ENCODE data around the gene IGFBPL1.
"Not testable (repeated sequence)": the region's sequence is repeated elsewhere in the genome, so short reads cannot be mapped to it uniquely, and the experiment has no call there.

IGFBPL1 gene

GRCh38 chr9:38423973-38424843 is at the start of gene IGFBPL1:
IGFBPL1 (minus strand) TSS chr9:38424454; CDS start chr9:38424424, 30 bp downstream.
- DNase-seq: no peak

DNA sequence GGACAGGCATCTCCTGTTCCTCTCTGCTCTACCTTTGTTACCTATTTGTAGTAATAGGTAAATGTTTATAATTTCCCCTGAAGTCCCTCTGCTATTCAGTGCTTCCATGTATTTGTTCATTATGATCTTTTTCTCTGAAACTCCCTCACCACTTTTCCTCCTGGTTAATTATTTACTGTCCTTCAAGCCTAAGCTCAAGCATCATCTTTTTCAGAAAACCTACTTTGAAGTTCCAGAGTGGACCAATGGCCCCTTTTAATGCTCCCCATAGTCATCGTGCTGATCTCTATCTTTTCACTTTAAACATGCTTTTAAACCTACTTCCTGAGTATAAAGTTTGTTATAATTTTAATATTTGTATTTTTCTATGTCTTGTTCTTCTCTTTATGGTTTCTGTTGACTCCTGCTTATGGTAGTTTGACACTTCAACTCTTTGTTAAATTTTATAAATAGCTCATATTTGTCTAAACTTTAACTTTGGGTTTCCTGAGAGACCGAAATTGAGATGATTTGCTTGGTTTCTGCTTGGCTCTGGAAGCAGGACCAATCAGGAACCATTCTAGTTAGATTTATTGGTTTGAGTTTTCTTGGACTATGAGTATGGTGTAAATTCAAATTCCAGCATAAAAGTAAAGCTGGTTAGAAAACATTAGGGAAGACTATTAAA is 48.5 kb upstream of the IGFBPL1 start:
- not testable (repeated sequence) for DNase-seq

DNA sequence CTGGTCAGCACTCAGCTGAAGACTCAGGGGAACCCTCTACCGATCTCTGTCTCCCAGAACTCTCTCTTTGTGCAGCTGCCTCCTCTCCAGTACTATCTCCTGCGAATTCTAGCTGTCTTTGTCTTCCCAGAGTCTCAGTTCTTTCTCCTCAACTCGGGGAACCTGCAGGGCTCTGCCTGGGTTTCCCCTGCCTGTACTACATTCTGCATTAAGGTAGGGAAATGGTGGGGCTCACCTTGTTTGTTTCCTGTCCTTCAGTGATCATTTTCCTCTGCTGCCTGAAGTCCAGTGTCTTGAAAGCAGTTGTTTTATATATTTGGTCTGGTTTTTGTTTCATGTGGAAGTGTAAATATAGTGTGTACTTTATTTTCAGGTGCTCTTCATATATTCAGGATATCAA is 43.1 kb upstream of the IGFBPL1 start:
- no peak for DNase-seq

- no peak for DNase-seq
Measured at GRCh38 chr9:38453835-38454234, 29.6 kb upstream of the IGFBPL1 start.

- no peak for DNase-seq
Measured at GRCh38 chr9:38451162-38451561, 26.9 kb upstream of the IGFBPL1 start.

- DNase-seq: no peak
Measured at GRCh38 chr9:38447703-38448102, 23.4 kb upstream of the IGFBPL1 start.

DNA sequence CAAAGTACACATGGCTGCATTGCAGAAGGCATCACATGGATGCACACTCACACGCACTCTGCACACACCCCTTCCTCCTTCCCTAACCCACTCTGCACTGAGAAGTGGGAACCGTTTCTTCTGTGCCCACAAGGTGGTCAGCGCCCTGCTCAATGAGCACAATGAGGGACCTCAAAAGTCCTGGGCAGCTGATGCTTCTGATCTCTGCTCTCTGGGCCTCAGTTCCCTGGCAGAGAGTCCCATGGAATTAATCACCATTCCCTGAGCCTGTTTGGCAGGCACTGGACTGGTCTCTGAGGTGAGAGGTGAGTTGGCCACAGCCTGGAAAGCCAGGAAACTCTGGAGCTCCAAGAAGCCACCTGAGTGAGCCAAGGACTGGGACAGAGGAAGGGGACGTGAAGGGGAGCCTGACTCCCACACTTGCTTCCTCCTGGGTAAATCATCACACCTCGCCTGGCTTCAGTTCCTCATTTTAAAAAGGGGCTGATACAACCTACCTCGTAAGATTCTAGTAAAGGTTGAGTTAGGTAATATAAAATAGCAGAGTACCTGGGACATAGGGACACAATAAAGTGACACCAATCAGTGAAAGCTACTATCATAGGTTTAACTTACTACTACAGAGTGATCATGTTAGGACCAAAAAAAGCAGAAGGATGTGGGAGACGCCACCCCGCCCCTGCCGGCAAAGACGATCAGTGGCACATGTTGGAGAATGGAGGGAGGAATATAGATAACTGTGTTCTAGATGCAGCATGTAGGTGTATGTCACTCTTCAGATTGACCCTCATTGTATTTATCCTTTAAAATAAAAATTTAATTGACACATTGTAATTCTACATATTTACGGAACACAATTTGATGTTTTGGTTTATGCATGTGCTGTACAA is 21.1 kb upstream of the IGFBPL1 start:
- DNase-seq: no peak

DNA sequence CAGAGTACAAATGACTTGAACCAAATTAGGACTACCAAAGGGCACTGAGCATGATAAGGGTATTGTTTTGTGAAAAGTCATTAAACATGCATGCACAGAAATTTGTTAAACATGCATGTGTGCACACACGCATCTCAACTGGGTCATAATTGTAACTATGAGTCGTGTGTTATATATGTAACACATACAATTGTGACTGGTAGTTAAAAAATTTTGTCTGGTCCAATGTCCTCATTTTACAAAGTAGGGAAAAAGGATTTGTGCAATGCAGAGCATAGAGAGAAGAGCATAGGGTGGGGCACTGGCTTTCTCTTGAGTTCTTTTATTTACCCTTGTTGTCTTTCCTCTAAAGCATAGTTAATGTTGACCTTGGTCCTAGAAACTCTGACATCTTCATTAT is 19.3 kb upstream of the IGFBPL1 start:
- DNase-seq: peak; percentile 43

DNA sequence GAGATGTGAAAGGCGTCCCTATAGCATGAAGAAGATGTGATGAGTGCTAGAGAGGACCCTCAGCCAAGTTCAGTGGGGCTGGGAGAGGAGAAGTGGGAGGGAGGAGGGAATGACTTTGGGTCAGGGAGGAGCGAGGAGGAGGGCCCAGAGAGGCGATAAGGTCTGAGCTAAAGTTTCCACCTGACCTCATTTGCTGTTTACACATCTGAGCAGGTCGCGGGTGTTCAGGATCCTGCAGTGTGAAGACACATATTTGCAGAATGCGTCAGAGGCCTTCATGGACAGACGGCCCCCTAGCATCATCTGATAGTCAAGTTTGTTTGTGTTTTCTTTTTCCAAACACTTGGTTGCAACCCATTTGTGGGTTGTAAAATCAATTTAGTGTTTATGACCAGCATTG is 18.9 kb upstream of the IGFBPL1 start:
- DNase-seq: peak; percentile 36

GRCh38 chr9:38442473-38443096 is 18.3 kb upstream of the IGFBPL1 start:
- no peak for DNase-seq

DNA sequence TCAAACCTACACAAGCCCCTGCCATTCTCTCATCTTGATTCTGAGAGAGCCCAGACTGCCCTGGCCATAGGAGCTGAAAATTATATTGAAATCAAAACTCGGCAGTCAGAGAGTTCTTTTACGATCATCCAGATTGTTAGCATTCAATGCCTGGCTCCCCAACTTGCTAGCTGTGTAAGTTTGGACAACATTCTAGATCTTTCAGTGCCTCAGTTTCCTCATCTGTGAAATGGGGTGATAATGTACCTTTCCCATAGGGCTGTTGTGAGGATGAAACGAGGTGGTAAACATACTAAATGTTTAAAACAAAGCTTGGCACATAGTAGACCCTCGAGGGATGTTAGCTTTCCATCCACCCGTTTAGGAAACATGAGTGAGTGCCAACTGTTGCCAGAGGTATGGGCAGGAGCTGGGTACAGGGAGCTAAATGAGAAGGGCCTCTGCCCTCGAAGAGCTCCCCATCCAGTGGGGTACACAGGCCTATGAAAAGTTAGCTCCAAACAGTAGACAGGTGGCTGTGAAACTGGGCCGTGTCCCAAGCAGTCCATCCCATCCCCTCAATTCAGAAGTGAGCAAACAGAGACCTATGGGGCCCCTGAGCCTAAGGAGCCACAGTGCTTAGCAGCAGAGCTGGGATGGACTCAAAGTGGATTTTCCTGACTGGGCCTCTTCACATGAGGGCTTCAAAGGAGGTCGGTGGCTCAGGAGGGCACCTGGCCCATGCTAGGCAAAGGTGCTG is 17.3 kb upstream of the IGFBPL1 start:
- no peak for DNase-seq

GRCh38 chr9:38440516-38440915 is 16.3 kb upstream of the IGFBPL1 start:
- no peak for DNase-seq

DNA sequence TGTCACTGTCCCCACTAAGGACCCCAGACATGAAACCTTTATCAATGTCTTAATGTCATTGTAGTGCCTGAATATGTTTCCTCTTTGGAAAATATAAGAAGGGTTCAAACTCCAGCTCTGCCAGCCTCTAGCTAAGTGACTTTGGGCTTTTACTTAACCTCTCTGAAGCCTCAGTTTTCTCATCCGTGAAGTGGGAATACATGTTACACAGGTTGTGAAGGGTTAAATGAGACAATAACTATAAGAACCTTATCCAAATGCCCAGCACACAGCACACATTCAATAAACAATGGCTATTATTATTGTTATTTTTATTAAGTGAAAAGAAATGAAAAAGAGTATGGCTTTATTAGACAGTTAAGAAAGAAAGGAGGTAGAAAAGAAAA is 15.7 kb upstream of the IGFBPL1 start:
- DNase-seq: no peak

DNA sequence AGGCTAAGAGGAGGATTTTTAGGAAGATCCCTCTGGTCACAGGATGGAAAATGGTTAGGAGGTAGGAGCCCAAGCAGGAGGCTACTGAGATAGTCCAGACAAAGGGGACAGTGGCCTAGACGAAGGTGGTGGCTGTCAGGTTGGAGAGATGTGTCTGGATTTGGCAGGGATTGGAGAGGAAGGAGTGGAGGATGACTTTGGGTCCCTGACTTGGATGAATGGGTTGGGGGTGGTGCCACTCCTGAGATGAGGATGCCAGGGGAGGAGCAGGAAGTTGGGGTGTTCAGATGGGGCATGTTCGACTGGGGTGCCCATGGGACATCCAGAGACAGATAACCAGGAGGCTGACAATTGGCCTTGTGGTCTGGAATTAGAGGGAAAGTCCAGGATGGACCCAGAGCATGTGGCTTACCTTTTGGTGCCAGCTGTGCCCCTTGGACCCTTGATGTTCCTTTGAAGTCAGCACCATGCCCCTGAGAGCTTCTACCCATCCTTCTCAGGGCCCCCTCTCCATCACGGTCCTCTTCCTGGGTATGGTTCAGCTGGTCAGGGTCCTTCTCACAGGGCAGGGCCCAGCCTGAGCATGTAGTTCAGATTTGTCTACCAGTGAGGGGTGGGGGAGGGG is 15.1 kb upstream of the IGFBPL1 start:
- DNase-seq: no peak

- DNase-seq: peak; percentile 53
Measured at GRCh38 chr9:38437193-38437823, 13.1 kb upstream of the IGFBPL1 start.

DNA sequence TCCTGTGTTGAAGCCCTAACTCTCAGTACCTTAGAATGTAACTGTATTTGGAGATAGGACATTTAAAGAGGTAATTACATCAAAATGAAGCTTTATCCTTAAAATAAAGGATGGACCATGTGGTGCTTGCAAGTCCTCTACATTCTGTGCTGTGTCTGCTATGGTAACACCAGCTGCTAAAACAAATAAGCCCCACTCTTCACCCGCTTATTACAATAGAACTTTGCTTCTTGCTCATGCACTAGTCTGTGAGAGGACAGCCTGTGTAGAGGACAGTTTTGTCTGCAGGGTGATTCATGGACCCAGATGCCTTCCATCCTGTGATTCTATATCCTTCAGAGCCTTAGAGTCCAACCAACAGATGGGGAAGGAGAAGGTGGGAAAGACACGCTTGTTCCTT is 12.5 kb upstream of the IGFBPL1 start:
- DNase-seq: no peak

GRCh38 chr9:38435521-38435920 is 11.3 kb upstream of the IGFBPL1 start:
- peak; percentile 66 for DNase-seq

DNA sequence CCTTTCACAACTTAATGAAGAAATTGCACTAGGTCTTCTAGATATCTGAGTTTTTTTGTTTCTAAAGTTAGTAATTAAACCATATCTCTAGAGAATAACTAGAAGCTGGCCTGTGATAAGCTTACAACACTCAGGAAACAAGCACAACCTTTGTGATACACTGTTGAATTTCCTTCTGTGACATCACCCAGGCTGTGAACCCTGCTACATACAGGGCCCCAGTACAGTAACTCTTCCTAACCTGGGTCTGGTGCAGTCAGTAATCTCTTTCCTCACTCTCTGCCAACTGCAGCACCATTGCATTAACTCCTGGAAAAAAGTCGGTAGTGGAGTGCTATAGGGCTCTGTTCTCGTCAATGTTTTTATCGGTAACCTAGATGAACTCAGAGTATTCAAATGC is 10.6 kb upstream of the IGFBPL1 start:
- DNase-seq: peak; percentile 24

DNA sequence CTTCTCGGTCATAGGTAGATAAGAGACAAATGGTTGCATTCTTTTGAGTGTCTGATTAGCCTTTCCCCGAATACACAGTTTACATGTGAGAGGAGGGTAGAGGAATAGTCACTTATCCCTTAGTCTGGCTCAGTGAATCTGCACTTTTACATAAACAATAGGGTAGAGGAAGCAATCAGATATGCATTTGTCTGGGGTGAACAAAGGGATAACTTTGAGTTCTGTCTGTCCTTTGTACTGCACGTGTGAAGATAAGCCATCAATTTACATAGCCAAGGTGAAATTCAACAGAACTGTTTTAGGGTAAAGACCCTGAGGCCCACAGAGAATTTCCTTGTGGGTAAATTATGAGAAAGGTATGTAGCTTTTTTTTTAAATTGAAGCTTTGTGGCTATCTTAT is 10.1 kb upstream of the IGFBPL1 start:
- DNase-seq: no peak

DNA sequence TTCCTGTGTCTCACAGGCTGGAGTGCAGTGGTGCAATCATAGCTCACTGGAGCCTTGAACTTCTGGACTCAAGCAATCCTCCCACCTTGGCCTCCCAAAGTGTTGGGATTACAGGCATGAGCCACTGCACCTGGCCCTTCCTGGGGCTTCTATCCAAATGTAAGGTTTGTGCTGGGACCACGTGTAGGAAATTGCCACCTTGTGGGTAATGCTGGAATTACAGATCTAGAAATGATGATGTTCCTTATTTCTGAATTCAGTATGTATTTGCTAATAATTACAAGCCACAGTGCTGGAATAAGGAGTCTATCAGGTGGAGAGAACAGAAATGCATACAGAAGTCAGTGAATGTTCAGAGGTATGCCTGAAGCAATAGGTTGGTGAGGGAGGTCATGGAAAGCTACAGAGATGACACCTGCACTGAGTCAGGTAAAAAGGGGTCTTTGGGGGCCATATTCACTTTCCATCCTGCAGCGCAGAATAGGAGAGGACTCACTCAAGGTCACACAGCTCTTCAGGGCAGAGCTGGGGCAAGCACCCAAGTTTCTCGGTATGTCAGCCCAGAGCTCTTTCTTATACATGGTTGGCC is 8.8 kb upstream of the IGFBPL1 start:
- DNase-seq: peak; percentile 27

GRCh38 chr9:38431116-38431515 is 6.9 kb upstream of the IGFBPL1 start:
- no peak for DNase-seq
